Sigmoid colon (tissue), 7 donors: ENCODE results near the gene TNK2. TPM values are rescaled to one million over a fixed set of nuclear protein-coding genes. Genes with fewer than 3 reads are reported as not detected.

Experiments used
- DNase-seq: peaks from one replicate; pipeline ENCODE4 v3.0.0-alpha.2; 2019
- H3K27ac ChIP-seq, 4 donors: fragments of 200-600 bp; sonication (generic); one replicate each; pipeline ENCODE4 v1.5.1; 2016 to 2019; ENCODE audit warnings: mild to moderate bottlenecking in 1 of 4
- H3K27me3 ChIP-seq, 3 donors: fragments of 200-600 bp; sonication (generic); one replicate each; pipeline ENCODE4 v1.5.1; 2019; ENCODE audit warnings: mild to moderate bottlenecking in 1 of 3
- H3K36me3 ChIP-seq, 4 donors: fragments of 200-600 bp; sonication (generic); one replicate each; pipeline ENCODE4 v1.5.1; 2016 to 2019
- H3K4me1 ChIP-seq, 4 donors: fragments of 200-600 bp; sonication (generic); one replicate each; pipeline ENCODE4 v1.5.1; 2017 to 2019
- H3K4me3 ChIP-seq, 4 donors: fragments of 200-600 bp; sonication (generic); one replicate each; pipeline ENCODE4 v1.5.1; 2017 to 2019; ENCODE audit warnings: mild to moderate bottlenecking in 2 of 4, moderate library complexity in 1 of 4
- H3K9me3 ChIP-seq, 4 donors: fragments of 200-600 bp in 3 of 4; sonication (generic) in 3 of 4; one replicate each; pipeline versions ENCODE4 v1.5.1 to v1.6.1; 2013 to 2019
- EP300 ChIP-seq, 4 donors: sonication (generic); formaldehyde crosslinking; IDR thresholded peaks; one replicate each; pipeline ENCODE4 v1.6.1; 2017; ENCODE audit warnings: antibody characterized with exemption in 4 of 4
- POLR2A ChIP-seq, 2 donors: fragments of 450-650 bp; IDR thresholded peaks; one replicate each; pipeline ENCODE4 v1.6.1; 2016; ENCODE audit warnings: antibody characterized with exemption in 2 of 2, mild to moderate bottlenecking in 2 of 2, moderate library complexity in 2 of 2
- POLR2AphosphoS5 ChIP-seq, 4 donors: sonication (generic); formaldehyde crosslinking; IDR thresholded peaks; one replicate each; pipeline ENCODE4 v1.6.1; 2017; ENCODE audit warnings: antibody characterized with exemption in 4 of 4
- WGBS, 2 donors: extraction: QIAGEN DNeasy Blood & Tissue Kit; methylation state at CpG; one replicate each; pipeline ENCODE4 v1.1.7; 2013; 5-methylcytosine and 5-hydroxymethylcytosine counted together
- intact Hi-C: fragments of 100-400 bp; cut with DNase I; formaldehyde crosslinking; loops from one replicate; pipeline ENCODE4 v1.15.1; 2023
- polyA plus RNA-seq, 3 donors: library from polyadenylated mRNA; stranded (reverse); fragments of 200-250 nt; gene quantifications; one replicate each; pipeline ENCODE4 v1.2.3, GENCODE V29; 2013
- total RNA-seq, 4 donors: library from RNA; depleted of rRNA; stranded (reverse); fragments of >200 nt; gene quantifications; one replicate each; pipeline ENCODE4 v1.1.0, GENCODE V29; 2016
- TF ChIP-seq, protein P1 (sequence below), 4 experiments: fragments of 450-650 bp in 3 of 4; fragments of 200-600 bp in 1 of 4; IDR thresholded peaks; one replicate each; pipeline ENCODE4 v1.5.1; 2016 to 2019; ENCODE audit warnings: antibody characterized with exemption in 4 of 4, mild to moderate bottlenecking in 3 of 4, moderate library complexity in 2 of 4
- donor health status: healthy with polysubstance abuse.
- donor health status: Bipolar disorder and iron deficiency.
- donor health status: healthy.

Gene TNK2
- total and polyA plus RNA-seq, 7 donors = 8.4 to 44.0 (median 17.1) TPM

DNA sequence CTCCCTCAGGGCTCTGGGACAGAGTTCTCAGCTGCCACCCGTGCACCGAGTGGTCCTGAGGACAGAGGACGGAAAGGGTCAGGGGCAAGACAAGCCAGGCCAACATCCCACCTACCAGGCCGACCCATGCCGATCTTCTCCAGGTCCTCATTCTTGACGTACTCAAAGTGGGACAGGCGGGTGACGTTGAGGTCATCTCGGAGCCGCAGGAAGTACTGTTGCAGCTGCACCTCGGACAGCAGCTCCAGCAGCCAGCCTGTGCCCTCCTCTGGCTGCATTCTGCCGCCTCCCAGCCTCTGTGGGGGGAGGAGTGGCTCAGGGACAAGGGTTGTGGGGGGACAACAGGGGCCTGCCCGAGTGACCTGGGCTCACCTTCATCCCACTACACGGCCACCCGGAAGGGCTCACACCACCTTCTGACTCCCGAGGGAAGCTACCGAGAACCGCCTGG is 20.0 kb downstream of the TNK2 start:
- H3K36me3 ChIP-seq = peaks cover 0 to 16% (median 6%) of the 10 kb centered on the region in 4 donors
- no peaks in the 10 kb centered on the region for H3K9me3 ChIP-seq
- no peak for DNase-seq
- H3K4me3 ChIP-seq = no peak overlapping the region
- H3K27ac ChIP-seq = no peak overlapping the region
- peaks cover 0 to 43% (median 32%) of the 10 kb centered on the region in 4 donors for H3K4me1 ChIP-seq
- 93% methylated on average over 18 of the region's 18 CpGs for WGBS, 2 donors
- TF ChIP-seq EP300 (IDR thresholded peaks at IDR 0.05) = no peak
- no peak for TF ChIP-seq POLR2AphosphoS5 (IDR thresholded peaks at IDR 0.05)
- TF ChIP-seq POLR2A (IDR thresholded peaks at IDR 0.05) = no peak
- TF ChIP-seq, protein P1, sequence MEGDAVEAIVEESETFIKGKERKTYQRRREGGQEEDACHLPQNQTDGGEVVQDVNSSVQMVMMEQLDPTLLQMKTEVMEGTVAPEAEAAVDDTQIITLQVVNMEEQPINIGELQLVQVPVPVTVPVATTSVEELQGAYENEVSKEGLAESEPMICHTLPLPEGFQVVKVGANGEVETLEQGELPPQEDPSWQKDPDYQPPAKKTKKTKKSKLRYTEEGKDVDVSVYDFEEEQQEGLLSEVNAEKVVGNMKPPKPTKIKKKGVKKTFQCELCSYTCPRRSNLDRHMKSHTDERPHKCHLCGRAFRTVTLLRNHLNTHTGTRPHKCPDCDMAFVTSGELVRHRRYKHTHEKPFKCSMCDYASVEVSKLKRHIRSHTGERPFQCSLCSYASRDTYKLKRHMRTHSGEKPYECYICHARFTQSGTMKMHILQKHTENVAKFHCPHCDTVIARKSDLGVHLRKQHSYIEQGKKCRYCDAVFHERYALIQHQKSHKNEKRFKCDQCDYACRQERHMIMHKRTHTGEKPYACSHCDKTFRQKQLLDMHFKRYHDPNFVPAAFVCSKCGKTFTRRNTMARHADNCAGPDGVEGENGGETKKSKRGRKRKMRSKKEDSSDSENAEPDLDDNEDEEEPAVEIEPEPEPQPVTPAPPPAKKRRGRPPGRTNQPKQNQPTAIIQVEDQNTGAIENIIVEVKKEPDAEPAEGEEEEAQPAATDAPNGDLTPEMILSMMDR (IDR thresholded peaks at IDR 0.05) = no peak
- no peaks in the 10 kb centered on the region for H3K27me3 ChIP-seq
- intact Hi-C loops = no loop called here

DNA sequence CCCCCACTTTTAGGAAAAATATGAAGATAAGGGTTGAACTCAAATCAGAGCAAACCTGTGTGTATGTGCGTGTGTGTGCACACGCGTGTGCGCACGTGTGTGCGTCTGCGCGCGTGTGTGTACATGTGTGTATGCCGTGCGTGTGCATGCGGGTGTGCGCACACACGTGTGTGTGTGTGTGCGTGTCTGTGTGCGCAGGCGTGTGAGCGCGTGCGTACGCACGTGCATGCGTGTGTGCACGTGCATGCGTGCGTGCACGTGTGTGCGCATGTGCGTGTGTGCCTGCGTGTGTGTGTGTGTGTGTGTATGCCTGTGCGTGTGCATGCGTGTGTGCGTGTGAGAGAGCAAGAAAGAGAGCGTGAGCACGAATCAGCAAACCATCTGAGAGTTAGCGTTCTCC is 20.7 kb downstream of the TNK2 start:
- peaks cover 0 to 37% (median 26%) of the 10 kb centered on the region in 4 donors for H3K4me1 ChIP-seq
- WGBS, 2 donors = 96% methylated on average over 36 of the region's 36 CpGs
- no peak overlapping the region for H3K4me3 ChIP-seq
- H3K27ac ChIP-seq = no peak overlapping the region
- no peak for DNase-seq
- peaks cover 0 to 22% (median 6%) of the 10 kb centered on the region in 4 donors for H3K36me3 ChIP-seq
- intact Hi-C loops = no loop called here
- H3K27me3 ChIP-seq = no peaks in the 10 kb centered on the region
- H3K9me3 ChIP-seq = no peaks in the 10 kb centered on the region
- TF ChIP-seq, protein P1 (IDR thresholded peaks at IDR 0.05) = no peak
- TF ChIP-seq POLR2A (IDR thresholded peaks at IDR 0.05) (no peak), EP300 (IDR thresholded peaks at IDR 0.05) (no peak), POLR2AphosphoS5 (IDR thresholded peaks at IDR 0.05) (no peak)

DNA sequence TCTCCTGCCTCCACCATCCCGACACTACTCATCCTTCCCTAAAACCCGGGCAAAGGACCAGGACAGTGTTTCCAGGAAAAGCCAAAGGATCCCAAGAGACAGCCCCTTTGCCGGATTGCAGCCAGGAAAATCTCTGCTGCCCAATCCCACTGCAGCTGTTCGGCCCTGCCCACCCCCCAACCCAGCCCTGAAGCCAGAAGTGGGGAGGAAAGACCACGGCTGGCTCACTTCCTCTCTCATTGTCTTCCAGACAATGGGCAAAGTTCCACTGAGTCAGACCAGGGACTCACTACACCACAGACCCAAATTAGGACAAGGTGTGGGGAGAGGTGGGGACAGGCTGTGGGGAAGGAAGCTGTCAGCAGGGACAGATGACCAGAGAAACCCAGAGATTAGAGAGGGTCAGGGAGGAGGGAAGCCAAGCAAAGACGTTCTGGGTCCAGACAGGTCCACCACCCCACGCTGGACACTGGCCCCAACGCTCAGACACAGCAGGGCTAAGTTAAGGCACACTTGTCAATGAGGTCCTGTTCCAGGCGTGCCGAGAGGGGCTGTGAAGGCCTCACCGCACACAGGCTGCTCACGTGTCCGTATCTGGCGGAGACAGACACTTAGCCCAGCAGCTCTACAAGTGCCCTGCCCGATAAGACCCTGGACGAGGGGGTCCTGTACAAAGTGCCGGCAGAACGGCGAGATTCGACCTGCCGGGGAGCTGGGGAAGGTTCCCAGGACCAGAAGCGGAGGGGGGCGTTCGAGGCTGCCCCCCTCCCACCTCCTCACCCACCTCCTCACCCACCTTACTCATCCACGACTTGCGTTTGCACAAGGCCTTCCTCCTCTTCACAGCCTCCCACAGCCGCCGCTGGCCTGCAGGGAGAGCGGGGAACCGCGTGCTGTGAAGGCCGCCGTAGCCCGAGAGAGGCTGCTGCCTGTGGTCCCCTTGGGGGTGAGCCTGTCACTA is 21.9 kb downstream of the TNK2 start:
- 89 to 92% methylated on average over 34 of the region's 34 CpGs for WGBS, 2 donors
- Histone ChIP-seq H3K36me3 (peaks cover 0 to 34% (median 12%) of the 10 kb centered on the region in 4 donors), H3K4me1 (peaks cover 0 to 24% (median 14%) of the 10 kb centered on the region in 4 donors), H3K27me3 (no peaks in the 10 kb centered on the region), H3K27ac (peak overlapping the region in 2 of 4 donors; percentile 29 to 57), H3K9me3 (no peaks in the 10 kb centered on the region), H3K4me3 (no peak overlapping the region)
- peak; percentile 58 for DNase-seq
- peak in 1 of 4 donors; percentile 26 for TF ChIP-seq POLR2AphosphoS5 (IDR thresholded peaks at IDR 0.05)
- no peak for TF ChIP-seq POLR2A (IDR thresholded peaks at IDR 0.05)
- no peak for TF ChIP-seq EP300 (IDR thresholded peaks at IDR 0.05)
- TF ChIP-seq, protein P1 (IDR thresholded peaks at IDR 0.05) = no peak
- intact Hi-C loops = no loop called here

DNA sequence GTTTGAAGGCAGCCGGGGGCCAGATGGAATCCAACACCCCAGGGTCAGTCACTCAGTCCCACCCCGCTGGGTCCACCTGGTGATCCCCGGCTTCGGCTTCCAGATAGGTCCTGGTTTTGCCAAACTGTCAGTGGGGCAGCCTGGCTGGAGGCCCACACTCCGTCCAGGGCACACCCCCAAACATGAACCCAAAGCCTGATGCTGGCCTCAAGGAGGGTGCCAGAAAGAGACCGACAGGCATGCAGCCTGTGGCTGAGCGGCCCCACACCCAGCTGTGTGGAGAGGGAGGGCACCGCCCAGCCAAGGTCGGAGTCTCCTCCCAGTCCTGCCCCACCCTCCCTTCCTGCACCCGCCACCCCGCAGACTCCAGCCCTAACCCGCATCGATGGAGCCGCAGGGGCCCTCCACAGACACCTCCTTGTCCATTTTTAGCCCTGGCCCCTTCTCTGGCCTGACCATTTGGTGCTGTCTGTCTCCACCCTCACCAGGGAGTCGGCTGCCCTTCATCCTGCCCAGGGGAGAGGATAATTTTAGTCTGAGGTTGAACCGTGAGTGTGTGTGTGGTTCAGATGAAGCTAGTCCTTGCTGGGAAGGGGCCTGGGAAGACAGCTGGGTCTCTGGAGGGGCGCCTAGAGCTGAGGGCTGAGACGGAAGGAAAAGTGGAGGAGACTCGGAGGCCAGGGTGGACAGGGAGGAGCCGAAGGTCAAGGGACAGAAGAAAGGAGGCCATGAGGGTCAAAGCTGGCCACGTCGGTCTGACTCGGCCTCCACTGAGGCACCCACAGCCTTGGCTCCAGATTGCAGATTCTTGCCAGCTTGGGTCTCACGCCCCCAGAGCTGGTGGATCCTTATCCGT is 23.1 kb downstream of the TNK2 start:
- H3K27me3 ChIP-seq = no peaks in the 10 kb centered on the region
- peak overlapping the region in 2 of 4 donors; percentile 27 to 55 for H3K27ac ChIP-seq
- no peak overlapping the region for H3K4me3 ChIP-seq
- H3K36me3 ChIP-seq = peaks cover 0 to 34% (median 12%) of the 10 kb centered on the region in 4 donors
- intact Hi-C loops = no loop called here
- no peaks in the 10 kb centered on the region for H3K9me3 ChIP-seq
- TF ChIP-seq EP300 (IDR thresholded peaks at IDR 0.05) (no peak), POLR2AphosphoS5 (IDR thresholded peaks at IDR 0.05) (no peak), POLR2A (IDR thresholded peaks at IDR 0.05) (no peak)
- TF ChIP-seq, protein P1 (IDR thresholded peaks at IDR 0.05) = no peak
- H3K4me1 ChIP-seq = peaks cover 0 to 17% (median 11%) of the 10 kb centered on the region in 4 donors
- DNase-seq = peak; percentile 65
- WGBS, 2 donors = 39 to 74% methylated on average over 25 of the region's 25 CpGs
